ENCODE measurements around the gene KIF5A.

Gene KIF5A

GRCh38 chr12:57535764-57536596 is 13.9 kb upstream of the KIF5A start:
- no peak for DNase-seq

GRCh38 chr12:57536597-57536942 is 13.3 kb upstream of the KIF5A start:
- DNase-seq: no peak

GRCh38 chr12:57539134-57539768 is 10.6 kb upstream of the KIF5A start:
- no peak for DNase-seq

GRCh38 chr12:57541001-57541400 is 8.8 kb upstream of the KIF5A start:
- DNase-seq: no peak

GRCh38 chr12:57541717-57542116 is 8.1 kb upstream of the KIF5A start:
- DNase-seq: no peak

- DNase-seq: peak; percentile 18 to 46
Observed at GRCh38 chr12:57543581-57543980, 6.3 kb upstream of the KIF5A start.

- DNase-seq: peak in 1 of 2 experiments; percentile 27
Observed at GRCh38 chr12:57545809-57546437, 3.9 kb upstream of the KIF5A start.

- peak; percentile 96 to 98 for DNase-seq
Observed at GRCh38 chr12:57546438-57547287, 3.2 kb upstream of the KIF5A start, which contains the start of gene DCTN2. DCTN2 (minus strand) TSS chr12:57547192; CDS start chr12:57547063, 129 bp downstream.

- no peak for DNase-seq
Observed at GRCh38 chr12:57547288-57548012, 2.4 kb upstream of the KIF5A start.

- no peak for DNase-seq
Observed at GRCh38 chr12:57548013-57548315, 1.9 kb upstream of the KIF5A start.

GRCh38 chr12:57548488-57548887 is 1.4 kb upstream of the KIF5A start:
- DNase-seq: no peak

- no peak for DNase-seq
Observed at GRCh38 chr12:57549203-57549908, 488 bp upstream of the KIF5A start.

- DNase-seq: no peak
Observed at GRCh38 chr12:57550641-57551549, 1.1 kb downstream of the KIF5A start.

- no peak for DNase-seq
Observed at GRCh38 chr12:57551637-57552305, 1.9 kb downstream of the KIF5A start.

GRCh38 chr12:57552306-57552651 is 2.4 kb downstream of the KIF5A start:
- no peak for DNase-seq

- DNase-seq: no peak
Observed at GRCh38 chr12:57552835-57553313, 3.0 kb downstream of the KIF5A start.

GRCh38 chr12:57553343-57554202 is 3.7 kb downstream of the KIF5A start:
- DNase-seq: no peak

- DNase-seq: no peak
Observed at GRCh38 chr12:57554453-57554852, 4.6 kb downstream of the KIF5A start.

GRCh38 chr12:57554897-57555296 is 5.1 kb downstream of the KIF5A start:
- DNase-seq: no peak
